ENCODE results near the gene GFM1. TPM values are rescaled to one million over a fixed set of nuclear protein-coding genes. Genes with fewer than 3 reads are reported as not detected.

The GFM1 gene
- polyA plus RNA-seq, 1 donor (not counting 4 experiments of a cell fraction or from before 2014, with no cell fraction given), result 35.9 TPM

GRCh38 chr3:158735296-158736033, 91.1 kb downstream of the GFM1 start:
- no peak for FAIRE-seq

GRCh38 chr3:158737410-158737809, 93.1 kb downstream of the GFM1 start:
- Histone ChIP-seq H3K27ac (ENCODE audit: control insufficient read depth, insufficient read depth, low read length) (no peak overlapping the region), H3K36me3 (ENCODE audit: control insufficient read depth in 2 of 2, extremely low read depth in 1 of 2, insufficient read depth in 2 of 2, low read length in 2 of 2) (no peaks in the 10 kb centered on the region), H3K4me3 (ENCODE audit: control insufficient read depth in 2 of 3, extremely low read depth in 1 of 3, insufficient read depth in 2 of 3, low read depth in 1 of 3, low read length in 3 of 3) (no peak overlapping the region), H2AFZ (ENCODE audit: control insufficient read depth, low read length) (no peak overlapping the region), H3K9ac (ENCODE audit: control insufficient read depth, extremely low read depth, insufficient read depth, low read length) (no peak overlapping the region), H3K4me1 (ENCODE audit: control insufficient read depth, extremely low read depth, insufficient read depth, low read length) (no peaks in the 10 kb centered on the region), H3K9me1 (ENCODE audit: control insufficient read depth, extremely low read depth, insufficient read depth, low read length) (no peaks in the 10 kb centered on the region), H3K79me2 (ENCODE audit: control insufficient read depth, insufficient read depth, low read length) (no peaks in the 10 kb centered on the region), H3K9me3 (ENCODE audit: control insufficient read depth, low read depth, low read length) (no peaks in the 10 kb centered on the region), H4K20me1 (ENCODE audit: control insufficient read depth, extremely low read depth, insufficient read depth, low read length) (no peaks in the 10 kb centered on the region), H3K27me3 (ENCODE audit: control insufficient read depth, extremely low read depth, insufficient read depth, low read length) (no peaks in the 10 kb centered on the region), H3K4me2 (ENCODE audit: control insufficient read depth, extremely low read depth, insufficient read depth, low read depth, low read length) (no peak overlapping the region)
- DNase-seq (ENCODE audit: low read depth, low spot score) (no peak), FAIRE-seq (no peak)
- dilution Hi-C loops (cut with MboI; ENCODE audit: extremely low pct_ligation_motif_present, low sequenced_read_pairs), result no loop called here
- no peak for TF ChIP-seq EZH2 (IDR thresholded peaks at IDR 0.05; ENCODE audit: low read length)

More at GRCh38 chr3:158735296-158736033, 91.1 kb downstream of the GFM1 start:
- no peak overlapping the region for H3K4me2 ChIP-seq (ENCODE audit: control insufficient read depth, extremely low read depth, insufficient read depth, low read depth, low read length)
- no peak overlapping the region for H3K4me3 ChIP-seq (ENCODE audit: control insufficient read depth in 2 of 3, extremely low read depth in 1 of 3, insufficient read depth in 2 of 3, low read depth in 1 of 3, low read length in 3 of 3)
- H3K27me3 ChIP-seq (ENCODE audit: control insufficient read depth, extremely low read depth, insufficient read depth, low read length), result no peaks in the 10 kb centered on the region
- H3K36me3 ChIP-seq (ENCODE audit: control insufficient read depth in 2 of 2, extremely low read depth in 1 of 2, insufficient read depth in 2 of 2, low read length in 2 of 2), result no peaks in the 10 kb centered on the region
- no peak for TF ChIP-seq EZH2 (IDR thresholded peaks at IDR 0.05; ENCODE audit: low read length)
- no peak for TF ChIP-seq CTCF (optimal IDR thresholded peaks at IDR 0.05 in 1 of 3, IDR thresholded peaks at IDR 0.05 in 1 of 3, conservative IDR thresholded peaks at IDR 0.05 in 1 of 3; ENCODE audit: extremely low read depth in 1 of 3, insufficient read depth in 2 of 3, low read length in 3 of 3)
- no peaks in the 10 kb centered on the region for H3K79me2 ChIP-seq (ENCODE audit: control insufficient read depth, insufficient read depth, low read length)
- dilution Hi-C loops (cut with MboI; ENCODE audit: extremely low pct_ligation_motif_present, low sequenced_read_pairs), result no loop called here
- H3K4me1 ChIP-seq (ENCODE audit: control insufficient read depth, extremely low read depth, insufficient read depth, low read length), result peaks cover 7% of the 10 kb centered on the region
- no peak for DNase-seq (ENCODE audit: low read depth, low spot score)
- H4K20me1 ChIP-seq (ENCODE audit: control insufficient read depth, extremely low read depth, insufficient read depth, low read length), result no peaks in the 10 kb centered on the region
- H3K9ac ChIP-seq (ENCODE audit: control insufficient read depth, extremely low read depth, insufficient read depth, low read length), result no peak overlapping the region
- no peaks in the 10 kb centered on the region for H3K9me3 ChIP-seq (ENCODE audit: control insufficient read depth, low read depth, low read length)
- H3K27ac ChIP-seq (ENCODE audit: control insufficient read depth, insufficient read depth, low read length), result no peak overlapping the region
- no peak overlapping the region for H2AFZ ChIP-seq (ENCODE audit: control insufficient read depth, low read length)
- no peaks in the 10 kb centered on the region for H3K9me1 ChIP-seq (ENCODE audit: control insufficient read depth, extremely low read depth, insufficient read depth, low read length)
